Right cardiac atrium (tissue), 5 donors: ENCODE data around the gene AP3B2. TPM values are rescaled to one million over a fixed set of nuclear protein-coding genes. Genes with fewer than 3 reads are reported as not detected.

Source experiments
- ATAC-seq, 2 donors: fragments of 200-7000 bp; cut with Tn5 transposase; one replicate each; pipeline versions ENCODE4 v1.8.0 to v1.9.1; 2020; ENCODE audit warnings: moderate library complexity in 2 of 2, mild to moderate bottlenecking in 1 of 2
- DNase-seq, 3 donors: peaks; one replicate each; pipeline ENCODE4 v3.0.0-alpha.2; 2020
- H3K27ac ChIP-seq: one replicate; pipeline ENCODE4 v1.5.1; 2013; ENCODE audit warnings: mild to moderate bottlenecking, low read length, control low read depth, moderate library complexity
- H3K27me3 ChIP-seq: one replicate; pipeline ENCODE4 v1.6.1; 2013; ENCODE audit not compliant: control insufficient read depth, insufficient read depth
- H3K4me1 ChIP-seq: one replicate; pipeline ENCODE4 v1.6.1; 2013; ENCODE audit warnings: low read length; ENCODE audit not compliant: control insufficient read depth, insufficient read depth
- H3K4me3 ChIP-seq: one replicate; pipeline ENCODE4 v1.5.1; 2013; ENCODE audit warnings: low read length, control low read depth
- H3K9me3 ChIP-seq: one replicate; pipeline ENCODE4 v1.6.1; 2013; ENCODE audit warnings: low read length; ENCODE audit not compliant: control insufficient read depth
- WGBS: extraction: QIAGEN DNeasy Blood & Tissue Kit; methylation state at CpG from one replicate; pipeline ENCODE4 v1.1.7; 2013; 5-methylcytosine and 5-hydroxymethylcytosine counted together
- intact Hi-C, 4 donors: fragments of 100-400 bp; cut with DNase I; formaldehyde crosslinking; loops; one replicate each; pipeline versions ENCODE4 v1.11.0 to v1.14.0; 2022 to 2023
- long read RNA-seq, 4 donors: library from polyadenylated mRNA; unstranded; transcript quantifications; one replicate each; pipeline ENCODE4 v2.0.0, GENCODE V29; 2020 to 2021
- polyA plus RNA-seq: library from polyadenylated mRNA; stranded (reverse); fragments of 200-250 nt; gene quantifications from one replicate; pipeline ENCODE4 v1.2.3, GENCODE V29; 2013
- total RNA-seq, 4 donors: library from RNA; stranded (reverse); fragmentation: NEBNext Ultra II Directional; extraction: Animal tissue kit (Norgen Biotek cat#: 25700); gene quantifications; one replicate each; pipeline ENCODE4 v1.2.1, GENCODE V29; 2021
- donor health status: healthy with polysubstance abuse.
- donor health status: DM: no; HTN: yes; CAD: no.
- donor health status: DM: no; HTN: no; CAD: no.
- donor health status: DM: no; HTN: yes; CAD: no; lungs with severe emphysema.
- donor health status: DM: yes; HTN: yes; CAD: no.

Gene AP3B2
- total RNA-seq: 1 to 10 TPM in 1 of 4 donors, under 1 TPM in 3; 0.20 to 2.0 (median 0.59) TPM
- 0.34 TPM for polyA plus RNA-seq
- long read RNA-seq, donor 1: 0 reads
- long read RNA-seq, donor 2, partial matches to known transcripts: 1 of 2 reads
- long read RNA-seq, donor 2, other reads (novel, unspliced or antisense): 0 of 2 reads
- long read RNA-seq, donor 3: 0 reads
- long read RNA-seq, donor 4: 0 reads

DNA sequence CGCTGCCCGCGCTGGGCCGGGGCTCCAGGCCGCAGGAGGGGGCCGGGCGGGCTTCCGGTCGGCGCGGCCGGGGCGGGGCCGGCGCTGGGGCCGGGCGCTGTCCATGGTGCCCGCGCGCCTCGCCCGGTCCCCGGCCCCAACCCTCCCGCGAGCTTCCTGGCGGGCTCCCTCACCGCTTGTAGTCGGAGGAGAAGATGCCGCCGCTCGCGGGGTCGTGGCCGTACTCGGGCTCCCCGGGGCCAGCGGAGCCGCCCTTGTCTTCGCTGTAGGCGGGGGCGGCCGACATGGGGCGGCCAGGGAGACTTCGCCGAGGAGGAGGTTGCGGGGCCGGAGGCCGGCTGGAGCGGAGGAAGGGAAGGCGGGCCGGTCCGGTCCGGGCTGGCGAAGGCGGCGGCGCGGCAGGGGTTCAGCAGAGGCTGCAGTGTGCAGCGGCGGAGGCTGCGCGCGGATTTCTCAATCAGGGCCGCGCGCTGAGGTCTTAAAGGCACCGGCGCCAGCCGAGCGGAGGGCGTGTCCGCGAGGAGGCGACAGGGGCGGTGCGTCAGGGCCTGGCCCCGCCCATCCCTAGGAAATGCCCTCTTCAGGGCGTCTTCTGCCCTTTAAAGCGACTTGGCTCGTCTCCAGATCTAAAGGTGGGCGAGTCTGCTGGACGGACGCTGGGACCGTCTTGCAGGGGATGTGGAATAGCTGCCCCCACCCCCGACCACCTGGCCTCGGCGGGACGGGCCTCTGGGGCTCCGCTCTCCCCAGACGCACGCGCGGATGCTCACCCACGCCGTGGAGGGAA, at the start of gene AP3B2:
TSS of gene AP3B2 (minus strand) at position 455 of the 787 bp plus-strand sequence. CDS start at position 286, 169 bp downstream.
- WGBS: under 1% methylated on average over 95 of the region's 95 CpGs
- H3K27ac ChIP-seq: no peak within 1 kb of the TSS
- DNase-seq (peak; percentile 75 to 91 (median 85)), ATAC-seq (peak; percentile 96 to 98)
- H3K27me3 ChIP-seq: no peaks in the 10 kb centered on the region
- peak within 1 kb of the TSS; percentile 62 for H3K4me3 ChIP-seq
- intact Hi-C loops: loop anchor here in 1 of 4 donors (10.0 kb wide), 1 partner anchor 165 kb away; the partner anchor contains the start of gene RPS17
- no peaks in the 10 kb centered on the region for H3K9me3 ChIP-seq
- peaks cover 4% of the 10 kb centered on the region for H3K4me1 ChIP-seq

DNA sequence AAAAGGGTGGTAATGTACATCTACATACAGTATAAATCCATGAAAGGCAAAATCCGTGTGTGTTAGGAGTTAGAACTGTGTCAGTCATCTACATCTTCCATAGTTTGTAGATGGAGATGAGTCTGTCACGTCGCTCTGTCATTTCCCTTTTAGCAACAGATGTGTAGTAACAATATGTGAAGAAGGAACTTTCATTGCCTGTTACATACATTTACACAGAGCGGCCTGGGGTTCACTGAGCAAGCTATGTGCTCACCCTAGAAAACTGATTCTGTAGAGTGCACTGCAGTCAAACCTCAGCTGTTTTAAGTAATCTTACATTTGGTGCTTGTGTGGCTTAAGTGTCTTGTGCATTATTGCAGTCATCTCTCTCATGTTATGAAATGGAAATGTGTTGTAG, 41.6 kb upstream of the AP3B2 start:
- 41% methylated on average over 4 of the region's 4 CpGs for WGBS
- Histone ChIP-seq H3K27ac (no peak overlapping the region), H3K9me3 (no peaks in the 10 kb centered on the region), H3K4me3 (peak overlapping the region; percentile 93), H3K4me1 (peaks cover 8% of the 10 kb centered on the region), H3K27me3 (no peaks in the 10 kb centered on the region)
- no peak for DNase-seq
- intact Hi-C loops: loop anchor here in 2 of 4 donors (10.0 kb wide), 2 partner anchors 57 to 63 kb away; no protein-coding TSS in a partner anchor
- no peak for ATAC-seq

- ATAC-seq: peak; percentile 4 to 9
- Histone ChIP-seq H3K4me1 (peaks cover 8% of the 10 kb centered on the region), H3K4me3 (peak overlapping the region; percentile 93), H3K9me3 (no peaks in the 10 kb centered on the region), H3K27ac (peak overlapping the region; percentile 91), H3K27me3 (no peaks in the 10 kb centered on the region)
- DNase-seq: no peak
- intact Hi-C loops: loop anchor here in 2 of 4 donors (10.0 kb wide), 2 partner anchors 56 to 64 kb away; no protein-coding TSS in a partner anchor
- WGBS: 1% methylated on average over 8 of the region's 8 CpGs
Measured at GRCh38 chr15:82750831-82751180, 41.1 kb upstream of the AP3B2 start.

DNA sequence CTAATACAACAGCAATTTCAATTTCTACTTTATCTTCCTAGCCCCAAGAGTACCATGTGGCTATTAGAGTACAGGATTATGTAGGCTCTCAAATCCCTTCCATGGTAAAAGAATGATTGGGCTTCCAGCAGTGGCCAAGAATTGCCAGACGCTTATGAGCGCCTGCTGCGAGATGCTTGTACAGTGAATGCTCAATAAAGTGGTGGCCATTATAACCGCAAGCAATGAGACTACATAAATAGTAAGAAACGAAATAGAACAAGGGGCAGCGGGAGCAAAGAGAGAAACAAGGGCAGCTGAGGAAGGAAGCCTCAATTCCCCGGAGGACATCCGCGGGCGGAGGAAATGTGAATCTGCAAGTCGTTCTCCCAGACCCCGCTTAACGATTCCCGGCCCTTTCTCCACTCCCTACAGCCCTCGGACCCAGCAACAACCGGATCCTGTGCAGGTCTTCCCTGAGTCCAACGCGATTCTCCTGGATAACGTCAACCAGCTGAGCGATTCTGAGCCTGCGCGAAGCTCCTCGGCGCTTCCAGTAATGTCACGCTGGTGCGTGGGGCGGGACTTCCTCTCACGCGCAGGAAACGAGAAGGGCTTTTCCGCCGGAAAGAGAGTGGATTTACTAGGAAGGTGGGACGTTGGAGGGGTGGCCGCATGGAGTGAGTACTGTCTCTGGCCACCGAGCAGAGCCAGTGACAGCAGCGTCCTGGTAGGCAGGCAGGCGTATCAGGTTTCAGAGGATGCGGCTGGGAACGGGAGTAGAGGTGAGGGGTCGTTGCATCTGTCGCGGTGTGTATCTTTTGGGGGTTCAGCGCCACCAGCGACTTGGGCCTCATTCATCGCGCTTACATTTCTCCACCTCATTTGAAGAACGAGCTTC, 40.5 kb upstream of the AP3B2 start:
- peak; percentile 93 to 96 (median 95) for DNase-seq
- intact Hi-C loops: loop anchor here in 2 of 4 donors (10.0 kb wide), 2 partner anchors 55 to 65 kb away; no protein-coding TSS in a partner anchor
- WGBS: under 1% methylated on average over 47 of the region's 47 CpGs
- Histone ChIP-seq H3K9me3 (no peaks in the 10 kb centered on the region), H3K27me3 (no peaks in the 10 kb centered on the region), H3K4me3 (peak overlapping the region; percentile 93), H3K27ac (peak overlapping the region; percentile 91), H3K4me1 (peaks cover 8% of the 10 kb centered on the region)
- peak; percentile 99 for ATAC-seq

DNA sequence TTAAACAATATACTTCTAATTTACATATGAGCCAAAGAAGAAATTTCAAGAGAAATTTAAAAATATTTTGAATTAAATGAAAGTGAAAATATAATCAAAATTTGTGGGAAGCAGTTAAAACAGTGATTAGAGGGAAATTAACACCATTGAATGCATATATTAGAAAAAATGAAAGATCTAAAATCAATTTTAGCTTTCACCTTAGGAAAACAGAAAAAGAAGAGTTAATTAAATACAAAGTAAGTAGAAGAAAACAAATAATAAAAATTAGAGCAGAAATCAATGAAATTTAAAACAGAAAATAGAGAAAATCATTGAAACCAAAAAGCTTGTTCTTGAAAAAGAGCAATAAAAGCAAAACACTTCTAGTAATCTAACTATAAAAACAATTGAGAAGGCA, 38.6 kb upstream of the AP3B2 start:
- peaks cover 8% of the 10 kb centered on the region for H3K4me1 ChIP-seq
- no peak overlapping the region for H3K27ac ChIP-seq
- ATAC-seq (no peak), DNase-seq (no peak)
- intact Hi-C loops: no loop called here
- no peaks in the 10 kb centered on the region for H3K9me3 ChIP-seq
- H3K27me3 ChIP-seq: no peaks in the 10 kb centered on the region
- no peak overlapping the region for H3K4me3 ChIP-seq

DNA sequence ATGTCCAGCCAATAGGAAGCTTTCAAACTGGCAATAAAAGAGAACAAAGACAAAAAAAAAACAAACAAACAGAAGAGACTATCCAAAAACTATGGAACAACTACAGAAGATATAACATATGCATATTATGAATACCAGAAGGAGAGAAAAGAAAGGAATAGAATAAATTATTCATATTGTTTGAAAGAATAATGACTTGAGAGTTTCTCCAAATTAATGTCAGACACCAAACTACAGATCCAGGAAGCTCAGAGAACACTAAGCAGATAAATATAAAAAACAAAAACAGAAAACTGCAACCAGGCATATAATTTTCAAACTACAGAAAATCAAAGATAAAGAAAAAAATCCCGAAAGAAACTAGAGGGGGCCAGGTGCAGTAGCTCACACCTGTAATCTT, 34.1 kb upstream of the AP3B2 start:
- Histone ChIP-seq H3K27ac (no peak overlapping the region), H3K27me3 (no peaks in the 10 kb centered on the region), H3K4me3 (no peak overlapping the region), H3K9me3 (no peaks in the 10 kb centered on the region), H3K4me1 (no peaks in the 10 kb centered on the region)
- intact Hi-C loops: no loop called here
- WGBS: 93% methylated on average over 1 of the region's 1 CpG
- ATAC-seq: no peak
- DNase-seq: no peak

DNA sequence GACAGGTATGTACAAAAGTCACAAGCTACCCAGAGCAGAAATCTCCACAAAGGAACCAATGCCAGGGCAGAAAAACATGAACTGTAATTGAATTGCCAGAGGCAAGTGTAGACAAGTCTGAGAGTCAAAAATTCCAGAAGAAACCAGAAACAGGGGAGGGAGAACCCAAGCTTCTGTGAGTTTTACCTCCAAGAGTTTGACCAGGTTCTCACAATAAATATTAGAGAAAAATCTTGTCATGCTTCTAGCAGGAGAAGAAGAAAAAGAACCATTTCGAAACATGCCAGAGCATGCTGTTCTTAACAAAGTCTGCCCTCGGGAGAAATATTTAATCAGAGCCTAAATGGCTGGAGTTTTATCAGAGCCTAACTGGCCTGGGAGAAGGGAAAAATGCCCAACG, 32.5 kb upstream of the AP3B2 start:
- H3K4me1 ChIP-seq: no peaks in the 10 kb centered on the region
- WGBS: 81% methylated on average over 3 of the region's 3 CpGs
- DNase-seq (no peak), ATAC-seq (no peak)
- H3K9me3 ChIP-seq: no peaks in the 10 kb centered on the region
- intact Hi-C loops: no loop called here
- H3K27ac ChIP-seq: no peak overlapping the region
- no peaks in the 10 kb centered on the region for H3K27me3 ChIP-seq
- no peak overlapping the region for H3K4me3 ChIP-seq

- DNase-seq: no peak
- WGBS: 66% methylated on average over 2 of the region's 2 CpGs
- intact Hi-C loops: no loop called here
Measured at GRCh38 chr15:82739086-82739485, 29.4 kb upstream of the AP3B2 start.

GRCh38 chr15:82737975-82738374, 28.3 kb upstream of the AP3B2 start:
- DNase-seq (no peak), ATAC-seq (no peak)
- no peaks in the 10 kb centered on the region for H3K9me3 ChIP-seq
- no peak overlapping the region for H3K27ac ChIP-seq
- 92% methylated on average over 2 of the region's 2 CpGs for WGBS
- no peaks in the 10 kb centered on the region for H3K27me3 ChIP-seq
- intact Hi-C loops: no loop called here
- H3K4me1 ChIP-seq: no peaks in the 10 kb centered on the region
- no peak overlapping the region for H3K4me3 ChIP-seq

More at GRCh38 chr15:82739086-82739485, 29.4 kb upstream of the AP3B2 start:
- Histone ChIP-seq H3K4me3 (no peak overlapping the region), H3K9me3 (no peaks in the 10 kb centered on the region), H3K27ac (no peak overlapping the region), H3K4me1 (no peaks in the 10 kb centered on the region), H3K27me3 (no peaks in the 10 kb centered on the region)
- ATAC-seq: no peak

- Histone ChIP-seq H3K27me3 (no peaks in the 10 kb centered on the region), H3K27ac (no peak overlapping the region), H3K9me3 (no peaks in the 10 kb centered on the region), H3K4me3 (no peak overlapping the region), H3K4me1 (no peaks in the 10 kb centered on the region)
- ATAC-seq: no peak
- WGBS: 94% methylated on average over 2 of the region's 2 CpGs
- intact Hi-C loops: no loop called here
- no peak for DNase-seq
Measured at GRCh38 chr15:82731527-82731926, 21.9 kb upstream of the AP3B2 start.
